Nephron (organoid): ENCODE data around the gene CCK.

Experiments
- H3K27ac Mint-ChIP-seq, 3 experiments: 2 replicates each; pipeline ENCODE4 v1.8.0; 2020; ENCODE audit warnings: mixed read lengths in 3 of 3, mild to moderate bottlenecking in 2 of 3, moderate library complexity in 1 of 3
- H3K27me3 Mint-ChIP-seq: 2 replicates; pipeline ENCODE4 v1.8.0; 2021; ENCODE audit warnings: low read depth, mild to moderate bottlenecking, moderate library complexity, mixed read lengths
- H3K36me3 Mint-ChIP-seq: 2 replicates; pipeline ENCODE4 v1.8.0; 2020; ENCODE audit warnings: low read depth, mixed read lengths
- H3K4me1 Mint-ChIP-seq: 2 replicates; pipeline ENCODE4 v1.8.0; 2020; ENCODE audit warnings: mixed read lengths
- H3K4me3 Mint-ChIP-seq, 3 experiments: 2 replicates each; pipeline ENCODE4 v1.8.0; 2020; ENCODE audit warnings: mild to moderate bottlenecking in 3 of 3, mixed read lengths in 3 of 3, moderate library complexity in 2 of 3
- H3K9me3 Mint-ChIP-seq: 2 replicates; pipeline ENCODE4 v1.8.0; 2020; ENCODE audit warnings: mixed read lengths
- CTCF ChIP-seq, 3 experiments: fragments of 200-600 bp; sonication (generic); IDR thresholded peaks; one replicate each; pipeline ENCODE4 v1.5.0; 2021; ENCODE audit warnings: antibody characterized with exemption in 3 of 3; ENCODE audit not compliant: unreplicated experiment in 3 of 3

The CCK gene, protein sequence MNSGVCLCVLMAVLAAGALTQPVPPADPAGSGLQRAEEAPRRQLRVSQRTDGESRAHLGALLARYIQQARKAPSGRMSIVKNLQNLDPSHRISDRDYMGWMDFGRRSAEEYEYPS

DNA sequence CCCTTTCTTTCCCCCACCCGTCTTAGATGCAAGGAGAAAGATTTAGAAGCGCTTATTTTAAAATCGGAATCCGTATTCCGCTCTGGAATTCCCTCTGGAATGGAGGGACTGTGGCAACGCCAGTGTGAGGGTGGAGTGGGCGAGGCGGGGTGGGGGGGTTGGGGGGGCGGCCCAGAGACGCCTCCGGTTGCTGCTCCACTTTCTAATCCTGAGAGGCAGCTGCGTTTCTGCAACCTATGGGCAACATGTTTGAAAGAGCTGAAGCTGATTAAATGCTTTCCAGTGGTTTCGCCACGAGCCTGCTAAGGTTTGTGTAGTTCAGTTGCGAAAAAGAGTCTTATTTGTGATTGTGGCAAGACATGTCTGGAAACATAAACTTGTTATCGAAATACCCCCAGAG lies at the start of gene CCK:
TSS of gene CCK (minus strand) at position 101 of the 400 bp plus-strand sequence. CDS start 2,555 bp downstream, outside the sequence.
- peaks cover 2% of the 10 kb centered on the region for H3K9me3 Mint-ChIP-seq
- H3K36me3 Mint-ChIP-seq, result no peaks in the 10 kb centered on the region
- H3K4me3 Mint-ChIP-seq, result no peak within 1 kb of the TSS
- H3K4me1 Mint-ChIP-seq, result no peaks in the 10 kb centered on the region
- H3K27ac Mint-ChIP-seq, result no peak within 1 kb of the TSS
- H3K27me3 Mint-ChIP-seq, result peaks cover 81% of the 10 kb centered on the region
- no peak for TF ChIP-seq CTCF (IDR thresholded peaks at IDR 0.05; ENCODE audit: unreplicated experiment in 3 of 3)

DNA sequence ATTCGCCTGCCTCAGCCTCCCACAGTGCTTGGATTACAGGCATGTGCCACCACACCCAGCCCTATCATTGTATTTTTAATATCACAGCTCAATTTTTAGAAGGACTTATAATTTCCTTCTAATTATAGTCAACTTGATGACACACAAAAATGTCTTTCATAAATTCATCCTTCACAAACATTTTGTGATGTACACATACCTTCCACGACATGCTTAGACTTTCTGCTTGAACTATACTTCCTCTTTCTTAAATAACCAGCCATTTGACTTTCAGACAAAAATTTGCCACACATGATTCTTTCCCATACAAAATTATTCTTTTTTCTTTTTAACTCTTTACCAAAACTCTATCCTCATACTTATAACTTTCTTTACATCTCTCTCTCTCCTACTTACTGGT lies 48.4 kb upstream of the CCK start:
- Mint-ChIP-seq H3K4me1 (no peaks in the 10 kb centered on the region), H3K27ac (no peak overlapping the region), H3K9me3 (peaks cover 29% of the 10 kb centered on the region), H3K4me3 (no peak overlapping the region), H3K36me3 (peaks cover 7% of the 10 kb centered on the region), H3K27me3 (peaks cover 5% of the 10 kb centered on the region)
- no peak for TF ChIP-seq CTCF (IDR thresholded peaks at IDR 0.05; ENCODE audit: unreplicated experiment in 3 of 3)

DNA sequence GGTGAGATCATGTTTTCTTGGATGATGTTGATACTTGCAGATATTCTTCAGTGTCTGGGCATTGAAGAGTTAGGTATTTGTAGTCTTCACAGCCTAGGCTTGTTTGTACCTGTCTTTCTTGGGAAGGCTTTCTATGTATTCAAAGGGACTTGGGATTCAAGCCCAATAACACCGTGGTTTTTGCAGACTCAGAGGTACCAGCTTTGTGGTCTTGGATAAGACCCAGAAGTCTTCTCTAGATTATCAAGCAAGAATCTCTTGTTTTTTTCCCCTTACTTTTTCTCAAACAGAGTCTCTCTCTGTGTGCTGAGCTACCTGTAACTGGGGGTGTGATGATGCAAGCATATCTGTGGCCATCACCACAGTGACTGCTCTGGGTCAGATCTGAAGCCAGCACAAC lies 42.7 kb upstream of the CCK start:
- Mint-ChIP-seq H3K4me3 (no peak overlapping the region), H3K36me3 (peaks cover 4% of the 10 kb centered on the region), H3K4me1 (no peaks in the 10 kb centered on the region)

DNA sequence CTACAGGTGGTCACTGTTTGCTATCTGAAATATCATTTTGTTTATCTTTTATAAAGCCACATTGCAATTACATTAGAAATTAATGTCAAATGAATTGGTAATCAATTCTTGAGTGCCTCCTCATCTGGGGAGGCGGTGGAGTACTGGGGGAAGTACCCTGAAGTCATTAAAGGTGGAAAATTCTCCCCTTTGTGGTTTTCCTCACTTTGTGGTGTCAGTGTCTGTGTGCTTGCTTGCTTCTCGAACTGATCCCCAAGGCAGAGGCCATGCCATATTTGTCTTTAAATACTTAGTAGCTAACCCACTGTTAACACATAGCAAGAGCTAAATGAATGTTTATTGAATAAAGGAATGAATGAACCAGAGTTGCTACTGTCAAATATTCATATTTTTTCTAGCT lies 40.5 kb upstream of the CCK start:
- Mint-ChIP-seq H3K9me3 (no peaks in the 10 kb centered on the region), H3K36me3 (no peaks in the 10 kb centered on the region), H3K4me3 (no peak overlapping the region), H3K4me1 (no peaks in the 10 kb centered on the region), H3K27me3 (peaks cover 9% of the 10 kb centered on the region), H3K27ac (no peak overlapping the region)
- TF ChIP-seq CTCF (IDR thresholded peaks at IDR 0.05; ENCODE audit: unreplicated experiment in 3 of 3), result no peak

More for the DNA sequence above, 42.7 kb upstream of the CCK start:
- Mint-ChIP-seq H3K27me3 (peaks cover 5% of the 10 kb centered on the region), H3K27ac (no peak overlapping the region), H3K9me3 (peaks cover 10% of the 10 kb centered on the region)
- no peak for TF ChIP-seq CTCF (IDR thresholded peaks at IDR 0.05; ENCODE audit: unreplicated experiment in 3 of 3)

DNA sequence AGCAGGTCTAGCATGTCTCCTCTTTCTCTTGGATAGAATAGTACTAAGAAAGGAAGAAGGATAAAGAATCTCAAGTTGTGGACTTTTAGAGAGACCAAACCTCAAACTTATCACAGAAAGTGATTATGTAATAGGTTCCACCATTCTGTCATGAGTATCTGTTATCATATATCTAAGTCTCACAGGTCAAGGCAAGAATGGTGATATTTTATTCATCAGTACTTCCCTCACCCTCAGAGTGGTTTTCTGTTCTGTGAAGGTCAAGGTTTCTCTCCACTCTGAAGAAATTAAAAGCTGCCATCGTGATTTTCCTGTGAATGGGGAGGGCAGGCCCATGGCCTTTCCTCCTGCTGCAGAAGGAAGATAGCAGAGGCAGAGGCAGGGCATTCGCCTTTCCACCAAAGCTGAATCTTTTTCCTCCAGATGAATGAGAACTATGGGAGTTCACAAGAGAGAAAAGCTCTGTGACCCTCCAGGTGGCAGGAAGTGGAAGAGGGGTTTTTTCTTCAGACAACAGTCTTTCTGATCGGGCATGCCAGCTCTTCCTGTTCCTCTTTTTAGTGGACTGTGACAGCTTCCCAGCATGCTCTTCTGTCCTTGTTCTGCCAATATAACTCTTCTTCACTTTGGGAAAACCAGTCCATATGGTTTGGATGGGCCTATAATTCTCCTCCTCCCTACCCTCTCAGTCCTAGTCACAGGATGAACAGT lies 37.1 kb upstream of the CCK start:
- Mint-ChIP-seq H3K27me3 (peaks cover 5% of the 10 kb centered on the region), H3K36me3 (no peaks in the 10 kb centered on the region), H3K27ac (no peak overlapping the region), H3K4me1 (no peaks in the 10 kb centered on the region), H3K4me3 (no peak overlapping the region), H3K9me3 (no peaks in the 10 kb centered on the region)
- no peak for TF ChIP-seq CTCF (IDR thresholded peaks at IDR 0.05; ENCODE audit: unreplicated experiment in 3 of 3)
